Measurements from ENCODE around the gene PNMA6E.

PNMA6E gene

DNA sequence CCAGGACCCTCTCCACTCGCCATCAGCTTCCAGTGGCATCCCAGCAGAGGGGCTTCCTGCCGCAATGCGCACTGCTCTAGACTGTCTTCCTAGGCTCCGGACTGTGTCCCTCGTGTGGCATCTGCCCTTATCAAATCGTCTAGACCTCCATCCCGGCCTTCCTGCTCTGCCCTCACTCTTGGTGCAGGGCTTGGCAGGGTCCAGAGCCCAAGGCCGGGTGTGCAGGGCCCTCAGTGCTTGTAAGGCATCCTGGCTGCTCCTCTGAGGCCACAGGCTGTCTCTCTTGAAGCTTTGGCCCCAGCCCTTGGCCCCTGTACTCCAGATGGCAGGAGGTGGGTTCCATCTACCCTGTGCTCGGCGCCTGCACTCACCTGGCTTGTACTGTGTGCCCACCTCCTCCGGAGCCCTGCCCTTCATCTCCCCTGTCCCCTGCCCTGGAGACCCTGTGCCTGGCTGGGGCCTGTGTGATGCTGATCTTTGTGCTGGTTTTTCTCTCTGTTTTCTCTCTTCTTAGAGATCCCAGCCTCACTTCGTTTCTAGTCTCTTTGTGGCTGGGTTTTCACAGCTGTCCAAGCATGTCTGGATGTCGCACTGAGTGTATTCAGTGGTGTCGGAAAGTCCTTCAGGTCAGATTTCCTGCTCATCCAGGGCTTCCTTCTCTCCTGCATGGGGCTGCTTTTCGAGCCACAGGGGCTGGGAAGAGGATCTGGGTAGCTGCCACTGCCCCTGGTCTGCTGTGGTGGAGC, 48.4 kb upstream of the PNMA6E start:
- H3K4me3 ChIP-seq (ENCODE audit: low read length): no peak overlapping the region
- H4K20me1 ChIP-seq (ENCODE audit: insufficient read depth, low read length): no peaks in the 10 kb centered on the region

DNA sequence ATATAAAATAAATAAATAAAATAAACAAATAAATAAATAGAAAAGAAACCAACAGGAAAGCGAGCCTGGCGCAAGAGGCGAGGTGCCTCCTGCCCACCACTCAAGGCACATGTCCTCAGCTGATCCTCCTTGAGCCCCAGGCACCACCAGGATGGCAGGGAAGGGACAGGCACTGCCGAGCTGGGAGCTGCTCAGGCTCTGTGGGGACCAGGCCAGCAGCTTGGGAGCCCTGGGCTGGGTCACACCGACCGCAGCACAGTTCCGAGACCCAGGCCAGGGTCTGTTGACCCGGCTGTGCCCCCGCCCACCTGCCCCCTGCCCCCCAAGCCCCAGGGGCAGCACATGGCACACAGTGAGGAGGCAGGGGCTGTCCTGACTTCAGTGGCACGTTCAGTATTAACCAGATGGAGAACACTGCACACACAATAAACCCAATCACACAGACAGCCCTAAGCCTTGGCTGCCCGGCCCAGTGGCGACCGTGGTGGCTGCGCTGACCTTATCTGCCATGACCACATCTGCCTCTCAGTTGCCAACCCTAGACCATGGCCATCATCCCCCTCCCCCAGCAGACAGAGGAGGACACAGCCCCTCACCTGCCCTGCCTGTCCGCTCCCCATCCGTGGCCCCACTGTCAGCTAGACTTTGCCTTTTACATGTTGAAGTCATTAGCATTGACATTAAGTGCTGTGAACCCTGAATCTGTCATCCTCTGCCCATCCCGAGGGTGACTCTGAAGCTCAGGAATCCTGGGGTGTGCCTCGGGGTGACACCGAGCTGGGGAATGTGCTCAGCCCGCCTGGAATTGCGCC, 47.6 kb upstream of the PNMA6E start:
- Histone ChIP-seq H3K36me3 (replicated peaks; ENCODE audit: insufficient read depth, low read length) (no peaks in the 10 kb centered on the region), H3K4me1 (ENCODE audit: low read length) (no peaks in the 10 kb centered on the region), H3K79me2 (ENCODE audit: low read length) (no peaks in the 10 kb centered on the region), H3K4me3 (ENCODE audit: low read length) (no peak overlapping the region), H3K9me2 (replicated peaks; ENCODE audit: insufficient read depth, low read length) (no peaks in the 10 kb centered on the region), H3K9ac (ENCODE audit: low read length) (no peak overlapping the region), H3K27ac (ENCODE audit: low read length) (no peak overlapping the region), H3K4me2 (ENCODE audit: low read depth, low read length) (no peak overlapping the region), H2AFZ (ENCODE audit: low read length) (no peak overlapping the region), H3K27me3 (replicated peaks; ENCODE audit: insufficient read depth, low read length) (no peaks in the 10 kb centered on the region), H3F3A (ENCODE audit: insufficient read depth, low read length) (no peaks in the 10 kb centered on the region), H4K20me1 (ENCODE audit: insufficient read depth, low read length) (no peaks in the 10 kb centered on the region), H3K9me3 (replicated peaks; ENCODE audit: insufficient read depth, low read length) (no peaks in the 10 kb centered on the region)
- TF ChIP-seq, protein P1, sequence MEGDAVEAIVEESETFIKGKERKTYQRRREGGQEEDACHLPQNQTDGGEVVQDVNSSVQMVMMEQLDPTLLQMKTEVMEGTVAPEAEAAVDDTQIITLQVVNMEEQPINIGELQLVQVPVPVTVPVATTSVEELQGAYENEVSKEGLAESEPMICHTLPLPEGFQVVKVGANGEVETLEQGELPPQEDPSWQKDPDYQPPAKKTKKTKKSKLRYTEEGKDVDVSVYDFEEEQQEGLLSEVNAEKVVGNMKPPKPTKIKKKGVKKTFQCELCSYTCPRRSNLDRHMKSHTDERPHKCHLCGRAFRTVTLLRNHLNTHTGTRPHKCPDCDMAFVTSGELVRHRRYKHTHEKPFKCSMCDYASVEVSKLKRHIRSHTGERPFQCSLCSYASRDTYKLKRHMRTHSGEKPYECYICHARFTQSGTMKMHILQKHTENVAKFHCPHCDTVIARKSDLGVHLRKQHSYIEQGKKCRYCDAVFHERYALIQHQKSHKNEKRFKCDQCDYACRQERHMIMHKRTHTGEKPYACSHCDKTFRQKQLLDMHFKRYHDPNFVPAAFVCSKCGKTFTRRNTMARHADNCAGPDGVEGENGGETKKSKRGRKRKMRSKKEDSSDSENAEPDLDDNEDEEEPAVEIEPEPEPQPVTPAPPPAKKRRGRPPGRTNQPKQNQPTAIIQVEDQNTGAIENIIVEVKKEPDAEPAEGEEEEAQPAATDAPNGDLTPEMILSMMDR (IDR thresholded peaks at IDR 0.05; ENCODE audit: low read length): no peak
- TF ChIP-seq EZH2 (optimal IDR thresholded peaks at IDR 0.05; ENCODE audit: low read depth, low read length) (no peak), EZH2phosphoT487 (IDR thresholded peaks at IDR 0.05; ENCODE audit: low read length) (no peak)
- DNase-seq: no peak

More for the DNA sequence above, 48.4 kb upstream of the PNMA6E start:
- H3K9ac ChIP-seq (ENCODE audit: low read length): no peak overlapping the region
- H3K9me3 ChIP-seq (replicated peaks; ENCODE audit: insufficient read depth, low read length): no peaks in the 10 kb centered on the region
- H3K79me2 ChIP-seq (ENCODE audit: low read length): no peaks in the 10 kb centered on the region
- TF ChIP-seq EZH2 (optimal IDR thresholded peaks at IDR 0.05; ENCODE audit: low read depth, low read length) (no peak), EZH2phosphoT487 (IDR thresholded peaks at IDR 0.05; ENCODE audit: low read length) (no peak)
- TF ChIP-seq, protein P1 (IDR thresholded peaks at IDR 0.05; ENCODE audit: low read length): no peak
- no peak overlapping the region for H2AFZ ChIP-seq (ENCODE audit: low read length)
- no peaks in the 10 kb centered on the region for H3K4me1 ChIP-seq (ENCODE audit: low read length)
- no peaks in the 10 kb centered on the region for H3K9me2 ChIP-seq (replicated peaks; ENCODE audit: insufficient read depth, low read length)
- H3K36me3 ChIP-seq (replicated peaks; ENCODE audit: insufficient read depth, low read length): no peaks in the 10 kb centered on the region
- no peaks in the 10 kb centered on the region for H3K27me3 ChIP-seq (replicated peaks; ENCODE audit: insufficient read depth, low read length)
- DNase-seq: no peak
- H3K27ac ChIP-seq (ENCODE audit: low read length): no peak overlapping the region
- no peak overlapping the region for H3K4me2 ChIP-seq (ENCODE audit: low read depth, low read length)
- H3F3A ChIP-seq (ENCODE audit: insufficient read depth, low read length): no peaks in the 10 kb centered on the region

DNA sequence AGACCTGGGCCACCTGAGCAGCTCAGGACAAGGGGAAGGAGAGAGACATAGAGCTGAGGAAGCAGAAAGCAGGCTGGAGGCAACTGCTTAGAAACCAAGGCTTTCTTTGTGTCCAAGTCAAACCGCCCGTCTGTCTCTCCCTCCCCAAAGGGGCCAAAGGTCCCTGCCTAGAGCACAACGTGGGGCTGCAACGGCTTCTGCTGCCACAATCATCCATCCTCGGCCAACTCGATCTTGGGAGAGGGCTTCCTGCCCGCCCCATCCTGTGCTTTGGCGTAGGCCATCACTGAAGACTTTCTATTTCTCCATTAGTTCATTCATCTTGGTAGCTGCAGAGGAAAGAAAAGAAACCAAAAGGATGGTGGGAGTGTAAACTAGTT, 46.4 kb upstream of the PNMA6E start:
- H3K9me3 ChIP-seq (replicated peaks; ENCODE audit: insufficient read depth, low read length): no peaks in the 10 kb centered on the region
- H3K36me3 ChIP-seq (replicated peaks; ENCODE audit: insufficient read depth, low read length): no peaks in the 10 kb centered on the region
- no peaks in the 10 kb centered on the region for H3K27me3 ChIP-seq (replicated peaks; ENCODE audit: insufficient read depth, low read length)
- no peaks in the 10 kb centered on the region for H3K4me1 ChIP-seq (ENCODE audit: low read length)
- H3K27ac ChIP-seq (ENCODE audit: low read length): no peak overlapping the region
- no peaks in the 10 kb centered on the region for H3K79me2 ChIP-seq (ENCODE audit: low read length)
- no peak overlapping the region for H3K4me3 ChIP-seq (ENCODE audit: low read length)
- H4K20me1 ChIP-seq (ENCODE audit: insufficient read depth, low read length): no peaks in the 10 kb centered on the region
- H3K9me2 ChIP-seq (replicated peaks; ENCODE audit: insufficient read depth, low read length): no peaks in the 10 kb centered on the region
- no peak for DNase-seq
- H3F3A ChIP-seq (ENCODE audit: insufficient read depth, low read length): no peaks in the 10 kb centered on the region
- no peak overlapping the region for H3K4me2 ChIP-seq (ENCODE audit: low read depth, low read length)
- no peak overlapping the region for H2AFZ ChIP-seq (ENCODE audit: low read length)
- H3K9ac ChIP-seq (ENCODE audit: low read length): no peak overlapping the region
- TF ChIP-seq, protein P1 (IDR thresholded peaks at IDR 0.05; ENCODE audit: low read length): no peak
- TF ChIP-seq EZH2 (optimal IDR thresholded peaks at IDR 0.05; ENCODE audit: low read depth, low read length): no peak
- TF ChIP-seq EZH2phosphoT487 (IDR thresholded peaks at IDR 0.05; ENCODE audit: low read length): no peak

Data from MM.1S (cell line).